Left ventricle myocardium superior (tissue), 1 donor: Measurements from ENCODE around the gene ARRB1. TPM values are rescaled to one million over a fixed set of nuclear protein-coding genes. Genes with fewer than 3 reads are reported as not detected.

Experiments
- ATAC-seq: fragments of 200-7000 bp; cut with Tn5 transposase; one replicate; pipeline ENCODE4 v1.9.1; 2020; ENCODE audit warnings: mild to moderate bottlenecking, moderate library complexity
- DNase-seq: peaks from one replicate; pipeline ENCODE4 v3.0.0-alpha.2; 2020
- intact Hi-C: fragments of 100-400 bp; cut with micrococcal nuclease; formaldehyde crosslinking; loops from one replicate; pipeline ENCODE4 v1.11.0; 2022
- microRNA-seq: library from miRNA; unstranded; fragments of <30 nt; microRNA quantifications from one replicate; pipeline ENCODE4 v1.2.0, GENCODE V29; 2020; ENCODE audit warnings: borderline number of aligned reads
- total RNA-seq: library from RNA; stranded (reverse); fragmentation: NEBNext Ultra II Directional; extraction: Animal tissue kit (Norgen Biotek cat#: 25700); gene quantifications from one replicate; pipeline ENCODE4 v1.2.1, GENCODE V29; 2021
- donor health status: DM: no; HTN: yes; CAD: no; lungs with severe emphysema.

ARRB1 gene
- total RNA-seq, 1 donor from 2014 or later = 26.5 TPM

GRCh38 chr11:75214411-75214821 lies 137.0 kb downstream of the ARRB1 start:
- intact Hi-C loops = no loop called here
- ATAC-seq (peak; percentile 81), DNase-seq (peak; percentile 85)

Small RNA genes lying within 50 kb of the gene (microRNA-seq; reads per million reads assigned to microRNA genes)
- 3.9 reads per million for gene MIR326

Other genes starting within 250 kb of the ARRB1 start
- gene SLCO2B1, start 200.6 kb downstream of the ARRB1 start, total RNA-seq = 30.1 TPM
- not detected for gene TPBGL, start 110.9 kb downstream of the ARRB1 start, total RNA-seq
- 874 TPM for gene RPS3, start 47.9 kb upstream of the ARRB1 start, total RNA-seq
- 0.89 TPM for gene KLHL35, start 81.5 kb upstream of the ARRB1 start, total RNA-seq
- 8.4 TPM for gene GDPD5, start 174.3 kb upstream of the ARRB1 start, total RNA-seq
- gene SERPINH1, start 210.6 kb upstream of the ARRB1 start, total RNA-seq = 58.5 TPM